MG63 (cell line): ENCODE data around the gene PALLD. TPM values are rescaled to one million over a fixed set of nuclear protein-coding genes. Genes with fewer than 3 reads are reported as not detected.
"Not testable (repeated sequence)": the region's sequence is repeated elsewhere in the genome, so short reads cannot be mapped to it uniquely, and the experiment has no call there.

Experiments
- DNase-seq: peaks from one replicate; pipeline ENCODE4 v3.0.0-alpha.2; 2020
- H3K27me3 ChIP-seq: fragments of 250-450 bp; sonication (Bioruptor Pico); 2 replicates; pipeline ENCODE4 v1.5.1; 2020; ENCODE audit warnings: mild to moderate bottlenecking, moderate library complexity
- H3K36me3 ChIP-seq: fragments of 250-450 bp; sonication (Bioruptor Pico); 2 replicates; pipeline ENCODE4 v1.5.1; 2020; ENCODE audit warnings: mild to moderate bottlenecking, moderate library complexity
- H3K4me3 ChIP-seq: fragments of 250-450 bp; sonication (Bioruptor Pico); 2 replicates; pipeline ENCODE4 v1.5.1; 2020; ENCODE audit warnings: mild to moderate bottlenecking, moderate library complexity
- H3K9me3 ChIP-seq: fragments of 250-450 bp; sonication (Bioruptor Pico); 2 replicates; pipeline ENCODE4 v1.5.1; 2020; ENCODE audit warnings: mild to moderate bottlenecking, moderate library complexity
- total RNA-seq: library from RNA; depleted of rRNA; stranded (reverse); fragments of >200 nt; shearing (Covaris generic); gene quantifications from 2 replicates; pipeline ENCODE4 v1.2.3, GENCODE V29; 2014; ENCODE audit warnings: low replicate concordance

PALLD gene
- total RNA-seq, 1 experiment from 2014 or later: 40.2 TPM

GRCh38 chr4:168716406-168717129 lies 219.7 kb downstream of the PALLD start:
- H3K4me3 ChIP-seq: no peak overlapping the region
- no peak for DNase-seq
- H3K36me3 ChIP-seq: no peaks in the 10 kb centered on the region; the same call in 1 of the 2 replicates

DNA sequence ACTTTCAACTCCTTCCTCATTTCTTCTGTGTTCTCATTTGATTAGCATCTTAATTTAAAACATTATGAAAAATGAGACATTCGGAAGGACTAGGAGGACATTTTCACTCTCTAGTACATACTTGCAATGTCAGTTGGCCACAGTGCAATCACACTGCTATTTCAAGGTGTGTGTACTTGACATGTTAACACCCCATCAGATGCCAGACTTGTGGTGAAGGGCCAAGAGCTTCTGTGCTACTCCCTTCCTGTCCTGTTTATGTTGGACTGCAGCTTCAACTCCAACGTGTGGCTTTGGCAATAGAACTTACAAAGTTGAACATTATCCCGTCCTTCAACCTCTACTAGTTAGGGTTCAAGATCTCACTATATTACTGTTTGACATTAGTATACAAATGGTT lies 221.0 kb downstream of the PALLD start:
- Histone ChIP-seq H3K4me3 (no peak overlapping the region), H3K36me3 (no peaks in the 10 kb centered on the region), H3K9me3 (no peaks in the 10 kb centered on the region), H3K27me3 (no peaks in the 10 kb centered on the region)
- peak; percentile 17 for DNase-seq

More at GRCh38 chr4:168716406-168717129, 219.7 kb downstream of the PALLD start:
- Histone ChIP-seq H3K9me3 (no peaks in the 10 kb centered on the region), H3K27me3 (no peaks in the 10 kb centered on the region)

GRCh38 chr4:168719725-168720124 lies 222.9 kb downstream of the PALLD start:
- Histone ChIP-seq H3K36me3 (no peaks in the 10 kb centered on the region), H3K4me3 (no peak overlapping the region), H3K9me3 (no peaks in the 10 kb centered on the region), H3K27me3 (no peaks in the 10 kb centered on the region)
- no peak for DNase-seq

- DNase-seq: no peak
- no peaks in the 10 kb centered on the region for H3K27me3 ChIP-seq
- H3K9me3 ChIP-seq: no peaks in the 10 kb centered on the region
- H3K36me3 ChIP-seq: no peaks in the 10 kb centered on the region
- no peak overlapping the region for H3K4me3 ChIP-seq
Measured at GRCh38 chr4:168720396-168720900, 223.6 kb downstream of the PALLD start.

GRCh38 chr4:168722391-168722790 lies 225.5 kb downstream of the PALLD start:
- Histone ChIP-seq H3K27me3 (no peaks in the 10 kb centered on the region), H3K36me3 (peaks cover 6% of the 10 kb centered on the region; the same call in 1 of the 2 replicates), H3K9me3 (peaks cover 7% of the 10 kb centered on the region), H3K4me3 (no peak overlapping the region)
- no peak for DNase-seq

- Histone ChIP-seq H3K36me3 (peaks cover 8% of the 10 kb centered on the region; the same call in 1 of the 2 replicates), H3K27me3 (no peaks in the 10 kb centered on the region), H3K9me3 (peaks cover 12% of the 10 kb centered on the region), H3K4me3 (no peak overlapping the region)
- no peak for DNase-seq
Measured at GRCh38 chr4:168723020-168723419, 226.2 kb downstream of the PALLD start.

DNA sequence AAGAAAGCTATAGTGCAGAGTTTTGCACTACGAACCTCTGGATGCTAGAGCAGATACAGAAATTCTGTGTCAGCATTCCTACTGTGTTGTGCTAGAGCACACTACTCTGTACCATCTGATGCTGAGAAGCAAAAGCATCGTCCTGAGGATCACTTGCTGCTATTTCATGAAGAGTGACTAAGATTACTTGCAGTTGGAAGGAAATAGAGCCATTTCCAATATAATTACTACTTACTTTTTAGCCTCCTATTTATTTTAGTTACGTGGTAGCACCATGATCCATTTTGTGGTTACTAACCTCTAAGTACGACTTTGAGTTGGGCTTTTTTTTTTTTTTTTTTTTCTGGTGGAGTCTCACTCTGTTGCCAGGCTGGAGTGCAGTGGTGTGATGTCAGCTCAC lies 226.7 kb downstream of the PALLD start:
- no peak for DNase-seq
- H3K27me3 ChIP-seq: no peaks in the 10 kb centered on the region
- no peak overlapping the region for H3K4me3 ChIP-seq
- peaks cover 12% of the 10 kb centered on the region for H3K9me3 ChIP-seq
- peaks cover 8% of the 10 kb centered on the region; the same call in 1 of the 2 replicates for H3K36me3 ChIP-seq

GRCh38 chr4:168724243-168724642 lies 227.4 kb downstream of the PALLD start:
- peaks cover 12% of the 10 kb centered on the region for H3K9me3 ChIP-seq
- H3K4me3 ChIP-seq: no peak overlapping the region
- no peak for DNase-seq
- peaks cover 8% of the 10 kb centered on the region; the same call in 1 of the 2 replicates for H3K36me3 ChIP-seq
- H3K27me3 ChIP-seq: no peaks in the 10 kb centered on the region

- Histone ChIP-seq H3K36me3 (peaks cover 8% of the 10 kb centered on the region; the same call in 1 of the 2 replicates), H3K9me3 (peaks cover 12% of the 10 kb centered on the region), H3K4me3 (no peak overlapping the region), H3K27me3 (no peaks in the 10 kb centered on the region)
- peak; percentile 23 for DNase-seq
Measured at GRCh38 chr4:168724686-168725411, 228.0 kb downstream of the PALLD start.

DNA sequence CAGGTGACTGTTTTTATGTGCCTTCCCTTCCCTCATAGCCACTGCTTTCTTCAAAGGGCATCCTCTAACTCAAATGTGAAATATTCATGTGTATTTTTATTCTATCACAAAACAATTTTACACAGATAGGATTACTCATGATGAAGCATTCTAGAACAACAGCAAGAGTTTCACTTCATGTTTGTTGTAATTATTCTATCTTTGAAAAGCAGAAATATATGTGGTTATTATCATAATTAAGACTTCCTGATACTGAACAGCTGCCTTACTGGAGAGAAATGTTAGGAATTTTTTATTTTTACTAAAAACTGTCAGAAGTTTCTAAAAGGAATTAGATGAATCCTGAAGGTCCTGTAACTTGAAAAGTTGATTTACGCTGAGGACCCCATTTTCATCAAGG lies 229.1 kb downstream of the PALLD start:
- Histone ChIP-seq H3K36me3 (peaks cover 8% of the 10 kb centered on the region; the same call in 1 of the 2 replicates), H3K4me3 (no peak overlapping the region), H3K9me3 (peaks cover 12% of the 10 kb centered on the region), H3K27me3 (no peaks in the 10 kb centered on the region)
- DNase-seq: no peak

GRCh38 chr4:168727181-168727580 lies 230.3 kb downstream of the PALLD start:
- not testable (repeated sequence) for DNase-seq, H3K36me3 ChIP-seq, H3K4me3 ChIP-seq, H3K27me3 ChIP-seq
- H3K9me3 ChIP-seq: peaks cover 12% of the 10 kb centered on the region

GRCh38 chr4:168731006-168731636 lies 234.3 kb downstream of the PALLD start:
- DNase-seq: no peak
- no peak overlapping the region for H3K4me3 ChIP-seq
- peaks cover 8% of the 10 kb centered on the region; the same call in 1 of the 2 replicates for H3K36me3 ChIP-seq
- peaks cover 12% of the 10 kb centered on the region for H3K9me3 ChIP-seq
- H3K27me3 ChIP-seq: no peaks in the 10 kb centered on the region

DNA sequence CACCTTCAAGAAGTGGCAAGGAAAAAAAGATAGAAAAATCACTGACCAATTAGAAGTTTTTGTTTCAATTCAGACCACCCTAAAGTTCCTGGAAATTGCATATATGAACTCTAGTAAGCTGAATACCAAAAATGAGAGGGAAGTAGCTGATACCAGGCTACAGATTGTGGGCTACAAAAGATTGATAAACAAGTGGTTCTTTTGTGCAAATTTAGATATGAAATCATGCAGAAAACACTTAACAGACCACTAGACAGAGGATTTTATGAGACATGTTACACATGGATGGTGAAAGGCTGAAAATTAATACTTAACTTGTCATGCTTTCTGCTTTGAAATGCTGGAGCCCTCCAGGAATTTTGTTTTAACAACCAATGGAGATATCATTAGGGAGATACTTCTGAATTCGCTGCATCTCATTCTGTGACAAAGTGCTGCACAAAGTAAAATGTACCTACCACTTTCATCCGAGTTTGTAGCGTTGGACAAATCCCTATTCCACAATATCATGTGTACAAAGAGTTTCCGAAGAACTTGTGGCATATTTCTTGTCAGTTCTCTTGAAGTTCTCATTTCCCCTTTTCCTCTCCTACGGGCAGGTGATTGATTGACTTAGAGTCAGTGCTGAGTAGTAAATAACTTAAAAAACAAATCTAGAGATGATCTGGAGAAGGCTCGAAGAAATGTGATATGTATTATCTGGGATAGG lies 235.0 kb downstream of the PALLD start:
- Histone ChIP-seq H3K9me3 (peaks cover 11% of the 10 kb centered on the region), H3K27me3 (no peaks in the 10 kb centered on the region), H3K36me3 (peaks cover 7% of the 10 kb centered on the region; the same call in 1 of the 2 replicates), H3K4me3 (no peak overlapping the region)
- no peak for DNase-seq

DNA sequence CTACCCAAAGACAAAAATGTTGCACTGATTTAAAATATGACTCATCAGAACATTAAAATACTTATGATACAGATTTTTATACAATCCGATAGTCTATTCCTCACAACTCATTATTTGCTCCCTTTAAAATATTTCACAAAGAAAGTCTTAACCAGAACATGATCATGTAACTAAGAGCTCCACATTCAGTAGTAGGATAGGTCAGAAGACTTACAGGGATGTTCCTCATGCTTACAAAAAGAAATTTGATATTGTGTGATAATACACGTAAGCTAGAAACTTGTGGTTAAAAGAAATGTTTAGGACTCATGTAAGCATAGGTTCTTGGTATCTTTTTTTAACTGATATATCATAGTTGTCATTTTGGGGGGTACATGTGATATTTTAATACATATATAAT lies 235.9 kb downstream of the PALLD start:
- Histone ChIP-seq H3K9me3 (peaks cover 2% of the 10 kb centered on the region), H3K27me3 (no peaks in the 10 kb centered on the region), H3K36me3 (no peaks in the 10 kb centered on the region; the same call in 1 of the 2 replicates), H3K4me3 (no peak overlapping the region)
- DNase-seq: no peak

DNA sequence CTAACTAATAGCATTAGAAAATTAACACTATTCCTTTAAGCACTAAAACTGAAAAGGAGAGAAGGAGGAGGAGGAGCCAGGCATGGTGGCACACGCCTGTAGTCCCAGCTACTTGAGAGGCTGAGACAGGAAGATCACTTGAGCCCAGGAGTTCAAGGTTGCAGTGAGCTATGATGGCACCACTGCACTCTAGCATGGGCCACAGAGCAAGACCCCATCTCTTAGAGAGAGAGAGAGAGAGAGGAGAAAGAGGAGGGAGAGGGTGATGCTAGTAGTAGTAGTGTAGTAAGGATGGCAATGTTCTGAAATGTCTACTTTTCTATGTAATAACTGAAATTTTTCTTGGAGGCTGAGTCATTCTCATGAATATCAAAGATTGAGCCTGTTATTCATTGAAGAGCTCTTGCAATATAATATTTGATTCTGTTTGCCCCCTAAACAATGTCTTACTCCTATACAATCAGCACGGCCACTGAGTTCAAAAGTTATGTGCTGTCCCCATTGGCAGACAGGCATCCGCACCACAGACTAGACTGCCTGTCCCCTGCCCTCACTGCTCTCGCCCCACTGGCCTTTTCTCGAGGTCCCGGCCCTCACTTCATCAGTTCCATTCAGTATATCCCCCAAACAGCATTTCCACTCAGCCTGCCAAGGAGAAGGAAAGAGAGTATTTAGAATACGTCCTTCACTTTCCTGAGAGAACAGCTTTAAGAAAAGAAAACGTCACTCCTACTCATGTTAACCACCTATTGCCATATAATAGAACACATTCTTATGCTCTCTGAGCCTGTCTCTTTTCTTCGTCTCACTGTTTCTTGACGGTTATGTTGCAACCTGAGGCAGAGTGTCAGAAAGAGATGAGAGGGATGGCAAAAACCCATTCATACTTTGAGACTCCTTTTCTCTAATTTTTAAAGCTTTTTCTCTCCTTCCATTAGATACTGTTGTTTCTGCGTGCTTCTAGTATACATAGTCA lies 238.1 kb downstream of the PALLD start:
- no peak for DNase-seq
- no peaks in the 10 kb centered on the region for H3K9me3 ChIP-seq
- H3K4me3 ChIP-seq: no peak overlapping the region

More for the DNA sequence above, 238.1 kb downstream of the PALLD start:
- H3K27me3 ChIP-seq: no peaks in the 10 kb centered on the region
- H3K36me3 ChIP-seq: no peaks in the 10 kb centered on the region; the same call in 1 of the 2 replicates
